Measurements from ENCODE around the gene SEPTIN5.

The SEPTIN5 gene

DNA sequence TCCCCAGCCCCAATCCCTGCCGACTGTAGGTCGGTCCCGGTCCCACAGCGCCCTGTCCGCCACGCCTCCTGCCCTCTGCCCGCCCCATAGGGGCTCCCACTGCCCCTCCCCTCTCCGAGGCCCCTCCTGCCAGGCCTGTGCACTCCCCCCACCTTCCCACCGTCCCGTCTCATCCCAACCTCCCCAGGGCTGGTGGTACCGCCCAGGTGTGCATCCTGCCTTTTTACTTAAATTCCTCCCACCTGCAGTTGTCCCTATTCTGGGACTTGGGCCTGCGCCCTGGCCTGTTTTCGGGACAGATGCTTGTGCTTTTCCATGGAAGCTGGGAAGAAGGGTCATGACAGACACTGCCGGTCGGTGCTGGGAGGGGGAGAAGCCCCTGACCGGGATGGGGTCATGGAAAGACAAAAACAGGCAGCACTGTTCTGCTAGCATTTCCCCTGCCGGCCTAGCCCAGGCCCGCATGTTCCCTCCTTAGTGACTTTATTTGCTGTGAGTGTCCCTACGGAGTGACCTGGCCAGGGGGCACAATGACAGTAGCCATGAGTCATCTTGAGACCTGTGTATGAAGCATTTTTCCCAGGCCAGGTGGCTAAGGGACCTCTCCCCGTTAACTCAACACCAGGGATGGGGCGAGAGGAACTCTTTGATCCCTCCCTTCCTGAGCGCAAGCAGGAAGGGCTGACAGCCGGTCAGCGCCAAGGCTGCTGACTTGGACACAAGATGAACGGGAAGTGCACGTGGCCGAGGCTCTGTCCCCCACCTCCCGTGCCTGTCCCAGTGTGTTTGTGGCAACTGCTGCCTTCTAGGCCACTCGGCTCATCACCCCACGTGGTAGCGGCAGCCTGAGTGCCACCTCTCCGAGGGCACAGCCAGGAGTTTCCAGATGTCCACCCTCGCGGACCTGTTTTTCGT lies 53.4 kb downstream of the SEPTIN5 start:
- DNase-seq (ENCODE audit: insufficient read length, low spot score) (no peak), FAIRE-seq (no peak)
- TF ChIP-seq, protein P1, sequence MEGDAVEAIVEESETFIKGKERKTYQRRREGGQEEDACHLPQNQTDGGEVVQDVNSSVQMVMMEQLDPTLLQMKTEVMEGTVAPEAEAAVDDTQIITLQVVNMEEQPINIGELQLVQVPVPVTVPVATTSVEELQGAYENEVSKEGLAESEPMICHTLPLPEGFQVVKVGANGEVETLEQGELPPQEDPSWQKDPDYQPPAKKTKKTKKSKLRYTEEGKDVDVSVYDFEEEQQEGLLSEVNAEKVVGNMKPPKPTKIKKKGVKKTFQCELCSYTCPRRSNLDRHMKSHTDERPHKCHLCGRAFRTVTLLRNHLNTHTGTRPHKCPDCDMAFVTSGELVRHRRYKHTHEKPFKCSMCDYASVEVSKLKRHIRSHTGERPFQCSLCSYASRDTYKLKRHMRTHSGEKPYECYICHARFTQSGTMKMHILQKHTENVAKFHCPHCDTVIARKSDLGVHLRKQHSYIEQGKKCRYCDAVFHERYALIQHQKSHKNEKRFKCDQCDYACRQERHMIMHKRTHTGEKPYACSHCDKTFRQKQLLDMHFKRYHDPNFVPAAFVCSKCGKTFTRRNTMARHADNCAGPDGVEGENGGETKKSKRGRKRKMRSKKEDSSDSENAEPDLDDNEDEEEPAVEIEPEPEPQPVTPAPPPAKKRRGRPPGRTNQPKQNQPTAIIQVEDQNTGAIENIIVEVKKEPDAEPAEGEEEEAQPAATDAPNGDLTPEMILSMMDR (IDR thresholded peaks at IDR 0.05; ENCODE audit: insufficient read depth, missing control alignments) = no peak

DNA sequence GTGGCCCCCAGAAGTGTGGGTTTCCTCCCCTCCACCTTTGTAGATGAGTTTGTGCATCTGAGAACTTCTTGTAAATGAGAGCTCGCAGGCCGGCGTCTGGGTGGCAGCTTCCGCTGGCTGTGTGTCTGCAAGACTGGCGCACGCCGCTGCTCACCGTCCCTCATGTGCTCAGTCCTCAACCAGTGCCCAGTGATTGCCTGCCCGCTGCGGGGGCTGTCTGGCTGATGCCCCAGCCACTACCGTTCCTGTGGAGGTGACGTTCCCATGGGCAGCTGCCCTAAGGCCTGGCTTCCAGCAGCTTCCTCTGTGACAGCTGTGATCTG lies 55.1 kb downstream of the SEPTIN5 start:
- TF ChIP-seq, protein P1 (IDR thresholded peaks at IDR 0.05; ENCODE audit: insufficient read depth, missing control alignments) = no peak
- FAIRE-seq (no peak), DNase-seq (ENCODE audit: insufficient read length, low spot score) (no peak)

DNA sequence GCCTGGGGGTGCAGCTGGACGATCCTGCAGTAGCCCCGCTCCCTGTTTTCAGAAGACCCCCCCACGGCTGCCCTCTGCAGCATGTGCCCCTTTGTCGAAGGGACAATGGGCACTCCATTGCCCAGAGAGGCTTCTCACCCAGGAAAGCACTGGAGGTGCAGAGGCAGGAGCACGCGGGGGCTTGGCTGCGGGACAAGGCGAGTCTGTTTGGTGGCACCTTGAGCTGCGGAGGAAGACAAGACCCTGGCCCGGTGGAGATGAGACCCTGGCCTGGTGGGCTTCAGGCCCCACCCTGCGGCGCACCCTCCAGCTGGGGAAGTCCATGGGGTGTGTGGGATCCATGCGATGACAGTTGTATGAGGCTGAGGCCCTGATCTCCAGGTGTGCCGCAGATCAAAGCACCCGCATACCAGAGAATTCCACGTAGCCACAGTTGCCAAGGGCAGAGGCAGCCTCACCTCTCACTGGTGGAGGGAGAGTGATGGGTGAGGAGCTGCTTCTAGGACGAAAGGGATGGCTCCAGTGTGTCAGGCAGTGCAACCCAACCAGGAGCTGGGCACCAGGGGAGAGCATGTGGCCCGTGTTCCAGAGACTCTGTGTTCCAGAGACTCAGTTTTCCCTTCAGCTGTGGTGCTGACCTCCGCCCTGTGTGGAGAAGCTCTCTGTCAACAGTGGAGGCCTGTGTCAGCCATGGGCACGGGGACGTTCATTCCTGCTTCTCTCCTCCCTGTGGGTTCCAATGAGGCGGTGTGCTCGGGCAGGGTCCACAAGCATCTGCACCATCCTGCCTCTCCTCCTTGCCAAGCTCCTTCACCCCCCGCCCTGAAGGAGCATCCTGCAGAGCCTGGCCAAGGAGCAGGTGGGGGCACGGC lies 56.3 kb downstream of the SEPTIN5 start:
- DNase-seq (ENCODE audit: insufficient read length, low spot score) (no peak), FAIRE-seq (no peak)
- TF ChIP-seq, protein P1 (IDR thresholded peaks at IDR 0.05; ENCODE audit: insufficient read depth, missing control alignments) = no peak

DNA sequence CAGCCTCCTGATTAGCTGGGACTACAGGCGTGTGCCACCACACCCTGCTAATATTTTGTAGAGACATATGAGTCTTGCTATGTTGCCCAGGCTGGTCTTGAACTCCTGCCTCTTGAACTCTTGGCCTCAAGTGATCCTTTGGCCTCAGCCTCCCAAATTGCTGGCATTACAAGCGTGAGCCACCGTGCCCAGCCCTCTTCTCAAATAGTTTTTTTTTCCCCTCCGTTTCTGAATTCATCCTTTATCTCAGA lies 58.0 kb downstream of the SEPTIN5 start:
- TF ChIP-seq, protein P1 (IDR thresholded peaks at IDR 0.05; ENCODE audit: insufficient read depth, missing control alignments) = no peak
- no peak for FAIRE-seq
- DNase-seq (ENCODE audit: insufficient read length, low spot score) = no peak

Measured in D721Med (cell line).